Pulmonary artery endothelial cell (primary cell): ENCODE results near the gene RAD9A. TPM values are rescaled to one million over a fixed set of nuclear protein-coding genes. Genes with fewer than 3 reads are reported as not detected.

Experiments used
- DNase-seq: peaks from one replicate; pipeline ENCODE4 v3.0.0-alpha.2; 2011; ENCODE audit warnings: low read depth, low spot score
- total RNA-seq: library from RNA; depleted of rRNA; stranded (reverse); fragments of >200 nt; gene quantifications from 2 replicates; pipeline ENCODE4 v1.2.3, GENCODE V29; 2014

Gene RAD9A
- total RNA-seq, result 5.0 and 5.3 TPM in 2 replicates

- peak; percentile 71 for DNase-seq
These were observed at the start of gene RAD9A for GRCh38 chr11:67391304-67392182. RAD9A (plus strand) TSS chr11:67391986; CDS start chr11:67392045, 59 bp downstream.

GRCh38 chr11:67344264-67344663, 47.5 kb upstream of the RAD9A start:
- no peak for DNase-seq

DNA sequence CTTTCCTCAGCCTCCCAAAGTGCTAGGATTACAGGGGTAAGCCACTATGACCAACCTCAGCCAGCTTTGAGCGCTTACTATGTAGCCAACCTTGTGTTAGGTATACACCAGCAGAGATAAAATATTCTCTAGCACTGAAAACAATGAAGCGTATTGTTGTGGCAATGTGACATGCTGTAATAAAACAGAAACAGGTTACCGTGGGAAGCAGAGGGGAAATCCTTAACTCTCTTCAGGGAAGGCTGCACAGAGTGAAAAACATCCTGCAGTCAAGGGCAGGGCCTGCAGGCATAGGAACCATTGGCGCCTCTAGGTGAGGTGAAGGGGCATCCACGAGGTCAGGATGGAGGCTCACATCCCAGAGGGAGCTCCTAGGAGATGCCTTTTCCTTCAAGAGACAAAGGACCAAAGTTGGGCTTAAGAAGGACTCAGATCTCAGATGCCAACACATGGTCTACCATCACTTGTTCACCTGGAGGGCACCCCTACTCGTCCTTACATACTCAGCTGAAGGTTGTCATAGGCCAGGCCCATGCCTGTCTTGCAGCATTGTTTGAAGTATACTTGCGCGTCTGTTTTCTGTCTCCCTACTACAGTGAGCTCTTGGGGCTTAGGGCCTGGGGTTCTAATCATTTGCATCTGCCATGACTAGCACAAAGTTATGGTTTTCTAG, 46.4 kb upstream of the RAD9A start:
- DNase-seq, result no peak

- DNase-seq, result no peak
These were observed 45.6 kb upstream of the RAD9A start for GRCh38 chr11:67345920-67346819.

- DNase-seq, result no peak
These were observed 43.6 kb upstream of the RAD9A start for GRCh38 chr11:67347964-67348749.

- DNase-seq, result no peak
These were observed 42.8 kb upstream of the RAD9A start for GRCh38 chr11:67349036-67349435.

DNA sequence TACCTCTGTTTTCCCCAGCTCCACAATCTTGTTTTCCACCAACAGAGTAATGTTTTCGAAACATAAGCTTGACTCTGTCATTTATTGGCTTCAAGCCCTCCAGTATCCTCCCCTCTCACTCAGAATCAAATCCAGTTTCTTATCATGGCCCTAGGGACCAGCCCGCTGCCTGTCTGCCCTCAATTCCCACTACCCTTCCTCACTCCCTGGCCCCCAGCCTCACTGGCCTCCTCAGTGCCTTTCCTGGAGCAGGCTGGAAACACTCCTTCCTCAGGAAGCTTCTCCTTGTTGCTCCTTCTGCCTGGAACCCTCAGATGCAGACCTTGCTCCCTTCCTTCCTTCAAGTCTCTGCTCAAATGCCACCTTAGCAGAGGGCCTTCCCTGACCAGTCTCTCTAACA, 42.3 kb upstream of the RAD9A start:
- no peak for DNase-seq

DNA sequence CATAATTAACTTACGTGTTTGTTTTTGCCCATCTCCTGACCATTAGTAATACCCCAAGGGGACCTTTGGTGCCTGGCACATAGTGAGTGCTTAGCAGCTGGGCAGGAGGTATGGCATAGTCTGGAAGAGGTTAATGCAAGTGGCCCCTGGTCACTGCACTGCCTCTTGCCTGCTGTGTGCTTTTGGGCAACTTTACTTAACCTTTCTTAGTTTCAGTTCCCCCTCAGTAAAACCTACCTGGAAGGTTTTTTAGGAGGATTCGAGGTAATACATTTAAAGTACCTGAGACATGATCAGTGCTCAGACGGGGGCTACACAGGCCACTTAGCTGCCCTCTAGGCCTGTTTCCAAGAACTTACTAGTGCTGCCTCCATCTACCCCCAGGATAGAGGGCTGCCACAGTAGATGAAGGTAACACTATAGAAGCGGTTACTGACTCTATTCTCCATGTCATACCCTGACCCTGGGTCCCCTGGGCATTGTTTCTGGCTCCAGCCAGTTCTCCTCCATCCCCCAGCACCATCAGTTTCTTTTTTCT, 41.8 kb upstream of the RAD9A start:
- no peak for DNase-seq

- no peak for DNase-seq
These were observed 40.3 kb upstream of the RAD9A start for GRCh38 chr11:67351275-67352005.

DNA sequence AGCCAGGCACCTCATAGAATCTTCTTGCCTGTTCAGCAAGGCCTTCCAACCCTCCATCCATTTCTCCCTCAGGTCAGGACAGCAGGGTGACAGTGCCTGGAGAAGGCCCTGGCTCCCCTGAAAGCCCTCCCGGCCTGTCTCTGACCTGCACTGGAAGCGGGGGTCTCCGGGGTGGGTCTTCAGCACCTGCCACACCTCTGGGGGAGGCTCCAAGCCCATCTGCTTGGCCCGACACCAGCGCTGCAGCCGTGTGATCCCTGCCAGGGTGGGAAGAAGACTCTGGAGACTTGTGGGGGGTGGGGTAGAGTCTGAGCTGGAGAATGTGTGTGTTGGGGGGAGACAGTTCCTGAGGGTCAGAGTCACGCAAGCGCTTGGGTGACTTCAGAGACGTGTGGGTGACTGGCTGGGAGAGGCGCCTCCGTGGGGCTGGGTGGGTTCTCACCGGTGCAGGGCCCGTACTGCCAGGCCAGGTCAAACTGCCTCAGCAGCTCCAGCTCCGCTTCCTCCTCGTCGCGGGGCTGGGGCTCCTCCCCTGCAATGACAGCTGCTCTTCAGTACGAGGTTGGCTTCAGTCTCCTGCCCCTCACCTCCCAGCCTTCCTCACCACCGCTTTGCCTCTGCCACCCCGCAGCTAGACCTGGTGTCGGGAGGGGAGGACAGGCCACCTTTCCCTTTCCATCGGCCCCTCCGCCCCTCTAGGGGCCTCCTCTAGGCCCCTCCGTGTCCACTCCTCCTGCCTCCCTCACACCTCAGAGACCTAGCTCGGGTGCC, 39.1 kb upstream of the RAD9A start:
- DNase-seq, result no peak

DNA sequence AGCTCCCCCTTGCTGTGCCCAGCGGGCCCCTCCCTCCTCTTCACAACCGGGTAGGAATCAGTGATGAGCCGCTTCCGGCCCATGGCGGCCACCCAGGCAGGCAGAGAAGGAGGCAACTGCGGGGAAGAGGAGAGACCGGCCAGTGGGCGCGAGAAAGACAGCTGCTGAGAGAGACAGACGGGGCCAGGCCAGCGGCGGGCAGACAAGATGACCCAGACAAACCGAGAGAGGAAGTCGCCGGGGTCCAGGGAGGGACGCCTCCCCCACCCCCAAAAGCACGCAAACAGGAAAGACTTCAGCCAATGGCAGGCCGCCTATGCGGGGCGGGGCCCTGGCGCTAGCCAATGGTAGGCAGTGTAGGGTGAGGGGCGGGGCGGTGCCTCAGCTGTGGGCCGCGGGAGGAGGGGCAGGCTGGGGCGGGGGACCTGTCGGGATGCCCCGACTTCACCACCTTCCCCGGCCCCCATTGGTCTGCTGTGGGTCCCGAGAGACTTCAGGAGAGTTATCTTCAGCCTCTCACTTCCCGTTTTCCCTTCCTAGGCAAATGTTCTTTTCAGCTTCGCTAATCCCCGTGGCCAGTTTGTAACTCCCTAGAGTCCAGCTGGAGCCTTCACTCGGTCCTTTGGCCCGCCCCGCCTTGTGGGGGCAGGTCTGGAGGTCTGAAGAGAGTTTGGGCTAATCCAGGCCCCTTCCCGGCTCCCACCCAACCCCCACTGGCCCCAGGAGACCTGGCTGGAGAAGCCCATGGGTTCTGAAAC, 38.3 kb upstream of the RAD9A start, which contains the start of gene POLD4:
POLD4 (minus strand) TSS at position 230 of the 758 bp plus-strand sequence; CDS start at position 83, 147 bp downstream.
- peak; percentile 83 for DNase-seq

- DNase-seq, result peak; percentile 82
These were observed 37.4 kb upstream of the RAD9A start for GRCh38 chr11:67354075-67355022.

- DNase-seq, result no peak
These were observed 36.6 kb upstream of the RAD9A start for GRCh38 chr11:67355023-67355793.

DNA sequence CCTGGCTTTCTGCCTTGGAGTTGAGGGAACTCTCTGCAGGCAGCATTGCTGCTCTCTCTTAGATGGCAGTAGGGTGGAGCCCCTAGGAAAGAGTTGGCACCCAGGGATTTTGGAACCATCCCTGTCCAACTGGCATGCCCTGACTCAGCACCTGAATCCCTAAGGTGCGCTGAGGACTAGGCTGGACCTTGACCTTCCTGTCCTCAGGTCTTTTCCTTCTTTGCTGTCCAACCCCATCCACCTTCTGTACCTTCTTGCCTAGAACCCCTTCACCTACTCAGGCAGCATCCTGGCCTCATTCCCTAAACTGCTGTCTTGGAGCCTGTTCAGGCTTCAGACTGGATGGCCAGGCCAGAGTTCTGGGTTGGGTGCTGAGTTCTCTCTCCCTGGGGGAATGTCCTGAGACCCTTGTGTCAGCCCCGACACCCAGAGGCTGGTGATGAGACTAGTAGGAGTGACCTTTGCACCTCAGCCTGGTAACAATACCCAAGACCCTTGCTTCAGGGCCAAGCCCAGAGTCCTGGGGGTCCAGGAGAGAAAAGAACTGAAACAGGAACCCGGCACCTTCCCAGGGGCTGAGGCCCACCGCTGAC, 35.9 kb upstream of the RAD9A start:
- DNase-seq, result no peak

DNA sequence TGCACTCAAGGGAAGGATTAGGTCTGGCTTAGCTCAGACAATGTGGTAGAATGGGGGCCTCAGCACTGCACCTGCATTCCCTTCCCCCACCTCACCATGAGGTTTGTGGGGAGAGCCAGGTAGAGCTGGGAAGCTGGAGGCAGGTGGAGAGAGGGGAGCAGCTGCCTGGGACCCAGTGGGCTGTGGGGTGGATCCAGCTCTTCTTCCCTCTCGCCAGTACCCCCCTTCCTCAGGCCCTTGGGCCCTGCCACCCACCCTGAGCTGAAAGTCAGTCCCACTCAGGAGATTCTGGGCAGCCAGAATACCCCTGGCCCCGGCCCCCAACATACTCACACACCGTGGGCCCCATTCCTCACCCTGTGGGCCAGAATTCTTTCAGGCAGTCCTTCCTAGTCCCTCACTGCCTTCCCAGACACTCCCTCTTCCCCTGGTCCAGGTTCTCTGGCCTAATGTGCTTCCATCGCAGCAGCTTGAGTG, 35.4 kb upstream of the RAD9A start:
- no peak for DNase-seq
